Astrocyte (in vitro differentiated cells and primary cell): ENCODE results near the gene ZBP1. TPM values are rescaled to one million over a fixed set of nuclear protein-coding genes. Genes with fewer than 3 reads are reported as not detected.

Experiments used
- DNase-seq: peaks from one replicate; pipeline ENCODE4 v3.0.0-alpha.2; 2010; ENCODE audit warnings: low read depth
- FAIRE-seq: peaks from 2 replicates; lab custom pipeline; 2011; peaks lifted over from hg19 to GRCh38; lab: Jason Lieb, UNC
- H2AFZ ChIP-seq: 2 replicates; pipeline ENCODE4 v1.6.0; 2012; ENCODE audit warnings: low read depth, low read length, inconsistent platforms
- H3K27ac ChIP-seq: 2 replicates; pipeline ENCODE4 v1.5.1; 2011; ENCODE audit warnings: low read depth, low read length, inconsistent platforms
- H3K27me3 ChIP-seq: 2 replicates; pipeline ENCODE4 v1.6.0; 2011; ENCODE audit warnings: low read length, inconsistent platforms; ENCODE audit not compliant: insufficient read depth
- H3K36me3 ChIP-seq: 2 replicates; pipeline ENCODE4 v1.5.1; 2011; ENCODE audit warnings: low read length, inconsistent platforms; ENCODE audit not compliant: insufficient read depth
- H3K4me1 ChIP-seq: 2 replicates; pipeline ENCODE4 v1.5.1; 2011; ENCODE audit warnings: low read length, inconsistent platforms; ENCODE audit not compliant: insufficient read depth
- H3K4me2 ChIP-seq: 2 replicates; pipeline ENCODE4 v1.6.0; 2012; ENCODE audit warnings: low read length, inconsistent platforms
- H3K4me3 ChIP-seq: 2 replicates; pipeline ENCODE4 v1.5.1; 2011; ENCODE audit warnings: low read depth, mild to moderate bottlenecking, low read length, inconsistent platforms; ENCODE audit not compliant: insufficient read depth
- H3K79me2 ChIP-seq: 2 replicates; pipeline ENCODE4 v1.6.0; 2012; ENCODE audit warnings: mild to moderate bottlenecking, low read length, inconsistent platforms; ENCODE audit not compliant: insufficient read depth
- H3K9ac ChIP-seq: 2 replicates; pipeline ENCODE4 v1.6.0; 2012; ENCODE audit warnings: mild to moderate bottlenecking, low read length, inconsistent platforms
- H3K9me3 ChIP-seq: 2 replicates; pipeline ENCODE4 v1.5.1; 2012; ENCODE audit warnings: low read depth, mild to moderate bottlenecking, low read length, inconsistent platforms; ENCODE audit not compliant: insufficient read depth
- H4K20me1 ChIP-seq: 2 replicates; pipeline ENCODE4 v1.6.0; 2012; ENCODE audit warnings: low read length, inconsistent platforms; ENCODE audit not compliant: insufficient read depth
- H3K27ac Mint-ChIP-seq: one replicate; pipeline ENCODE4 v1.8.0; 2021; ENCODE audit warnings: mild to moderate bottlenecking, mixed read lengths; ENCODE audit not compliant: unreplicated experiment
- H3K27me3 Mint-ChIP-seq: one replicate; pipeline ENCODE4 v1.8.0; 2021; ENCODE audit warnings: low read depth, mixed read lengths; ENCODE audit not compliant: unreplicated experiment
- H3K36me3 Mint-ChIP-seq: one replicate; pipeline ENCODE4 v1.8.0; 2021; ENCODE audit warnings: low read depth, mixed read lengths; ENCODE audit not compliant: unreplicated experiment
- H3K4me1 Mint-ChIP-seq: one replicate; pipeline ENCODE4 v1.8.0; 2021; ENCODE audit warnings: low read depth, mixed read lengths; ENCODE audit not compliant: unreplicated experiment
- H3K4me3 Mint-ChIP-seq: one replicate; pipeline ENCODE4 v1.8.0; 2021; ENCODE audit warnings: mild to moderate bottlenecking, moderate library complexity, mixed read lengths; ENCODE audit not compliant: unreplicated experiment
- H3K9me3 Mint-ChIP-seq: one replicate; pipeline ENCODE4 v1.8.0; 2021; ENCODE audit warnings: mild to moderate bottlenecking, mixed read lengths; ENCODE audit not compliant: unreplicated experiment
- CTCF ChIP-seq: IDR thresholded peaks from 2 replicates; pipeline ENCODE4 v1.5.1; 2011; ENCODE audit warnings: low read depth, mild to moderate bottlenecking, inconsistent platforms, low read length, moderate library complexity; ENCODE audit not compliant: insufficient read depth
- EZH2 ChIP-seq: IDR thresholded peaks from 2 replicates; pipeline ENCODE4 v1.6.1; 2012; ENCODE audit warnings: mild to moderate bottlenecking, low read length, inconsistent platforms; ENCODE audit not compliant: insufficient read depth
- total RNA-seq: library from RNA; stranded (reverse); gene quantifications from 2 replicates; pipeline ENCODE4 v1.2.1, GENCODE V29; 2021

Gene ZBP1
- total RNA-seq, 1 donor from 2014 or later, result not detected

- H3K79me2 ChIP-seq, result no peaks in the 10 kb centered on the region
- Mint-ChIP-seq H3K4me1 (no peaks in the 10 kb centered on the region), H3K27ac (no peak overlapping the region), H3K4me3 (no peak overlapping the region), H3K27me3 (peaks cover 25% of the 10 kb centered on the region), H3K9me3 (peaks cover 1% of the 10 kb centered on the region), H3K36me3 (no peaks in the 10 kb centered on the region)
- no peak for TF ChIP-seq EZH2
- TF ChIP-seq CTCF, result no peak
- no peak overlapping the region for H2AFZ ChIP-seq
- no peaks in the 10 kb centered on the region for H3K36me3 ChIP-seq
- FAIRE-seq, result no peak
- H3K4me3 ChIP-seq, result no peak overlapping the region
- H4K20me1 ChIP-seq, result no peaks in the 10 kb centered on the region
- no peaks in the 10 kb centered on the region for H3K9me3 ChIP-seq
- no peaks in the 10 kb centered on the region for H3K4me1 ChIP-seq
- no peak overlapping the region for H3K4me2 ChIP-seq
- H3K27ac ChIP-seq, result no peak overlapping the region
- no peak overlapping the region for H3K9ac ChIP-seq
- peaks cover 7% of the 10 kb centered on the region for H3K27me3 ChIP-seq
- DNase-seq, result no peak
Observed at GRCh38 chr20:57601737-57602136, 18.5 kb downstream of the ZBP1 start.

- no peaks in the 10 kb centered on the region for H3K4me1 Mint-ChIP-seq
- Histone ChIP-seq H3K36me3 (no peaks in the 10 kb centered on the region), H3K4me1 (no peaks in the 10 kb centered on the region), H3K4me3 (no peak overlapping the region), H4K20me1 (no peaks in the 10 kb centered on the region), H3K4me2 (no peak overlapping the region), H2AFZ (no peak overlapping the region), H3K27me3 (peaks cover 2% of the 10 kb centered on the region), H3K79me2 (no peaks in the 10 kb centered on the region), H3K9ac (no peak overlapping the region), H3K27ac (no peak overlapping the region), H3K9me3 (no peaks in the 10 kb centered on the region)
- H3K9me3 Mint-ChIP-seq, result peaks cover 1% of the 10 kb centered on the region
- DNase-seq (no peak), FAIRE-seq (no peak)
- TF ChIP-seq CTCF, result no peak
- no peak for TF ChIP-seq EZH2
- peaks cover 21% of the 10 kb centered on the region for H3K27me3 Mint-ChIP-seq
- H3K36me3 Mint-ChIP-seq, result no peaks in the 10 kb centered on the region
- no peak overlapping the region for H3K27ac Mint-ChIP-seq
- no peak overlapping the region for H3K4me3 Mint-ChIP-seq
Observed at GRCh38 chr20:57601211-57601570, 19.0 kb downstream of the ZBP1 start.

GRCh38 chr20:57600320-57601210 is 19.7 kb downstream of the ZBP1 start:
- H3K4me1 ChIP-seq, result no peaks in the 10 kb centered on the region
- no peak overlapping the region for H2AFZ ChIP-seq
- FAIRE-seq (no peak), DNase-seq (no peak)
- no peak overlapping the region for H3K4me2 ChIP-seq
- TF ChIP-seq CTCF (no peak), EZH2 (no peak)
- Mint-ChIP-seq H3K4me1 (no peaks in the 10 kb centered on the region), H3K4me3 (no peak overlapping the region), H3K9me3 (peaks cover 1% of the 10 kb centered on the region), H3K36me3 (no peaks in the 10 kb centered on the region), H3K27me3 (peaks cover 17% of the 10 kb centered on the region), H3K27ac (no peak overlapping the region)
- H3K27me3 ChIP-seq, result no peaks in the 10 kb centered on the region
- H3K9me3 ChIP-seq, result no peaks in the 10 kb centered on the region
- no peak overlapping the region for H3K27ac ChIP-seq
- H4K20me1 ChIP-seq, result no peaks in the 10 kb centered on the region
- H3K79me2 ChIP-seq, result no peaks in the 10 kb centered on the region
- no peak overlapping the region for H3K4me3 ChIP-seq
- no peaks in the 10 kb centered on the region for H3K36me3 ChIP-seq
- H3K9ac ChIP-seq, result no peak overlapping the region
